Measurements from ENCODE around the gene AFTPH.

GRCh38 chr2:64492272-64492671, 31.9 kb upstream of the AFTPH start:
- no peak for TF ChIP-seq SIN3A (IDR thresholded peaks at IDR 0.05; ENCODE audit: borderline replicate concordance, insufficient read depth, low read depth, low read length)
- TF ChIP-seq TCF7L2 (IDR thresholded peaks at IDR 0.05; ENCODE audit: low read depth, low read length): no peak
